GM12801 (cell line): ENCODE measurements around the gene NFATC3.

Source experiments
- TF ChIP-seq, protein P1 (sequence below): IDR thresholded peaks from one replicate; pipeline ENCODE4 v1.5.1; 2011; ENCODE audit warnings: control low read depth; ENCODE audit not compliant: insufficient read length; ENCODE audit errors: extremely low read depth

The NFATC3 gene

DNA sequence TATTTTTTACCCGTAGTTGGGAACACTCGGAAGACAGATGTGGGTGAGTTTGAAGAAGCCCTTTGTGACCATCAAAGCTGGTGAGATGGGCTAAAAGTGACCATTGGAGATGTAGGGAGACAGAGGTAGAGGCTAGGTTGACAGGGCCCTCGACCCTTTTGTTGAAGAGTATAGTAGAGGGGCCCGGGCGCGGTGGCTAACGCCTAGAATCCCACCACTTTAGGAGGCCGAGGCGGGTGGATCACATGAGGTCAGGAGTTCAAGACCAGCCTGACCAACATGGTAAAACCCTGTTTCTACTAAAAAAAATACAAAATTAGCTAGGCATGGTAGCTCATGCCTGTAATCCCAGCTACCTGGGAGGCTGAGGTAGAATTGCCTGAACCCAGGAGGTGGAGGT lies 16.2 kb upstream of the NFATC3 start:
- TF ChIP-seq, protein P1, sequence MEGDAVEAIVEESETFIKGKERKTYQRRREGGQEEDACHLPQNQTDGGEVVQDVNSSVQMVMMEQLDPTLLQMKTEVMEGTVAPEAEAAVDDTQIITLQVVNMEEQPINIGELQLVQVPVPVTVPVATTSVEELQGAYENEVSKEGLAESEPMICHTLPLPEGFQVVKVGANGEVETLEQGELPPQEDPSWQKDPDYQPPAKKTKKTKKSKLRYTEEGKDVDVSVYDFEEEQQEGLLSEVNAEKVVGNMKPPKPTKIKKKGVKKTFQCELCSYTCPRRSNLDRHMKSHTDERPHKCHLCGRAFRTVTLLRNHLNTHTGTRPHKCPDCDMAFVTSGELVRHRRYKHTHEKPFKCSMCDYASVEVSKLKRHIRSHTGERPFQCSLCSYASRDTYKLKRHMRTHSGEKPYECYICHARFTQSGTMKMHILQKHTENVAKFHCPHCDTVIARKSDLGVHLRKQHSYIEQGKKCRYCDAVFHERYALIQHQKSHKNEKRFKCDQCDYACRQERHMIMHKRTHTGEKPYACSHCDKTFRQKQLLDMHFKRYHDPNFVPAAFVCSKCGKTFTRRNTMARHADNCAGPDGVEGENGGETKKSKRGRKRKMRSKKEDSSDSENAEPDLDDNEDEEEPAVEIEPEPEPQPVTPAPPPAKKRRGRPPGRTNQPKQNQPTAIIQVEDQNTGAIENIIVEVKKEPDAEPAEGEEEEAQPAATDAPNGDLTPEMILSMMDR: no peak

DNA sequence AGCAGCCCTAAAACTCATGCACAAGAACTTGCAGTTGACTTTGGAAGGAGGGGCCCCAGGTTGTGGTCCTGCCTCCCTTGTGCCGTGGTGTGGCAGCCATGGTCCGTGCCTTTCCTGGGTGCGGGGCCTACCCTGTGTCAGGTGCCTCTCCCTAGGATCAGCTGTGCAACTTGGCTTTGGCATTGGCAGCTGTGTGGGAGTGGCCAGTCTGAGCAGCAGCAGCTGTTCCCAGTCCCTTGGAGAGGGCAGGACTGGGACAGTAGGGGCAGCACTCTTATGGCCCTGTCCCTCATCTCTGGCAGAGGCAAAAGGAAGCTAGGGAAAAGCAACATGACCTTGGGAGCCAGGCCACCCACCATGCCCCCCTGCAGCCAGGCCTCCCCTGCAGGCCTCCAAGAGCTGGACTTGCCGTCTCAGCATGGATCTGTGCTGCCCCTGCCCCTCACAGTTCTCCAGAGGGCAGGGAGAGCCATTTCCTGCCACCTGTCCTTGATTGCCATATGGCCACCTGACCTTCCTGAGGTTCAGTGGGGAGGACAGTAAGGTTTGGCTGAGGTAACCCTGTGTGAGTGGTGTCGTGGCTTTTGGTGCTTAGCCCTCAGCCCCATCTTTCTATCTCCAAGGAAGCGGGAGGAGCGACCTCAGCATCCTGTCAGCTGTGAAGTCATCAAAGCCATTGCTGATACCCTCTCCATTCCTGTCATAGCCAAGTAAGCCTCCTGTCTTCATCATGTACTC lies 15.5 kb upstream of the NFATC3 start:
- TF ChIP-seq, protein P1: no peak

DNA sequence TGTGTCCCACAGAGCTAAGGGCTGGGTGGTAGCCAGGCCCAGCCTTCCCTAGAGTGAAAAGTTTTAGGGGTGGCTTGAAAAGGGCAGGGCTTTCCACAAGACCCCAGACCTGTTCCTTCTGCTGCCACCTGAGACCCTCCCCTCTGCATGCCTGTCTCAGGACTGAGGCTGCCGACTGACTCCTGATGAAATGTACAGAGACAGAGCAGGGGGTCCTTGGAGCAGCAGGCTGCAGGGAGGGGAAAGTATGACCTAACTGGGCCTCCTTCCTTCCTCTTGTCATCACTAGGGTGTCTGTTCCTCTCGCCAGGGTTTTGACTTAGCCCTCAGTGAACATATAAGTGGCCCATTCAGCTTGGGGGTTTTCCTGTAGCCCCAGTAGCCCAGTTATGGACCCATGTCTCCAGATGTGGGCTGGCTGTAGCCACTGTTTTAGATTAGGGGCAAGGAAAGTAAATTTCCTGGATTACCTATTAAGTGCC lies 14.9 kb upstream of the NFATC3 start:
- TF ChIP-seq, protein P1: no peak

DNA sequence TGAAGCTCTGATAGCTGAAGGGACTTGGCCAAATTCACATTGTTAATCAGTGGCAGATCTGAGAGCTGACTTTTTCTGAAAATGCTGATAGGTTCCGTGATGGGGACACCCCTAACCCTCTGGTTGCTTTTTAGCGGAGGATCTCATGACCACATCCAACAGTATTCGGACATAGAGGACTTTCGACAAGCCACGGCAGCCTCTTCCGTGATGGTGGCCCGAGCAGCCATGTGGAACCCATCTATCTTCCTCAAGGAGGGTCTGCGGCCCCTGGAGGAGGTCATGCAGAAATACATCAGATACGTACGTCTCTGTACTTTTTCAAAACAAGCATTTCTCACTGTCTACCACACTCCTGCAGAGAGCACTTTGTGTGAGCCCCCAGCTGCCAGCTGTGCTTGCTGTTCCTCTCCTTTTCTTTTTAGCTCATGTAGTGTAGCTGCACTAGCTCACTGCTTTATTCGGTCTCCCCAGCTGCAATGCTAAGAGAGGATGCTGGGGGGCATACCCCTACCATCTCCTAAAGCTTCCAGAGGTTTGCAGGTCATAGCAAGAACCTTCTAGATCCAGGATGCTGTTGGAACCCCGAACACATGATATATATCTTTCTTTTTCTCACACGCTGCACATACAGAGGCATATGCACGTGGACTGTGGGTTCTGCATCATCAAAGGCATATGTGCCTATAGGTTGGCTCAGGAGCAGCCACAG lies 14.2 kb upstream of the NFATC3 start:
- TF ChIP-seq, protein P1: no peak

DNA sequence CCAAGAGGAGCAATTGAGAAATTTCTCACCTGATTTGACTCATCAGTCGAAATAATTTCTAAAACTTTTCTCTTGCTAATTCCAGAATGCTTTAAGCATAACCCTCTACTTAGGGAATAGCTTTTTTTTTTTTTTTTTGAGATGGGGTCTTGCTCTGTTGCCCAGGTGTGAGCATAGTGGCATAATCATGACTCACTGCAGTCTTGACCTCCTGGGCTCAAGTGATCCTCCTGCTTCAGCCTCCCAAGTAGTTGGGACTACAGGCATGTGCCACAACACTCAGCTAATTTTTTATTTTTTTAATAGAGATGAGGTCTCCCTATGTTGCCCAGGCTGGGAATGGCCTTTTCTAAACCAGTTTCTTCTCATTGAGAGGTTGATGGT lies 13.7 kb upstream of the NFATC3 start:
- TF ChIP-seq, protein P1: no peak

DNA sequence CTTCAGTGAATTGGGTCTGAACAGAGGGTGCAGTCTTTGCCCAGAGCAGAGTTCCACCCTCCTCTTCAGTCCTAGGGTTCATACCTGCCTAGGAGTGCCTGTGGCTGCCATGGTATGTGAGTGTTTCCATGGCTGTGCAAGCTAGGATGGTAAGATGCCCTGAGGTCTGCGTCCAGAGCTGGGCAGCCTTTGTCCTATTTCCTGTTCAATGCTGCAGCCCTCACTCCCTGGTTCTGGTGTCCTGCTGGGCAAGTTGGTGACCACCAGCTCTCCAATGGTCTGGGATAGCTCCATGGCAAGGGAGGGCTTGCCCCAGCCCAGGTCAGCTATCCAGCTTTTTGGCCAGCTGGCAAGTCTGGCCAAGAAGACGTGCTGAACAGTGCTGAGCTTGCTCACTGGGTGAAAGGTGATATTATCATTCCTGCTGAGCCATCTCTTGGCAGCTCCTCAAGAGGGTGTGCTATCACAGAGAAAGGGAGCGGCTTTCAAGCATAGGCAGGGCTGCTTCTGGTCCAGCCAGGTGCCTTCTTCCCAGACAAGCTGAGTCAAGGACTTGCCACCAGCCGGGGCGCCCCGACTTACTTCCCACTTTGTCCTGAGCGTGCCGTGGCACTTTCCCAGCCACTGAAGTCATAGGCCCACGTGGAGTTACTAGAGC lies 13.0 kb upstream of the NFATC3 start:
- TF ChIP-seq, protein P1: no peak
